Esophagus (tissue), 2 donors: ENCODE measurements around the gene KPTN. TPM values are rescaled to one million over a fixed set of nuclear protein-coding genes. Genes with fewer than 3 reads are reported as not detected.

ENCODE experiments used
- H3K27ac ChIP-seq, 2 donors: one replicate each; pipeline ENCODE4 v1.5.1; 2013; ENCODE audit warnings: low read depth in 2 of 2, mild to moderate bottlenecking in 2 of 2, inconsistent platforms in 1 of 2, low read length in 1 of 2, moderate library complexity in 1 of 2
- H3K27me3 ChIP-seq, 2 donors: one replicate each; pipeline ENCODE4 v1.6.1; 2013; ENCODE audit warnings: low read length in 2 of 2, control low read depth in 1 of 2, mild to moderate bottlenecking in 1 of 2; ENCODE audit not compliant: insufficient read depth in 2 of 2, control insufficient read depth in 1 of 2
- H3K36me3 ChIP-seq, 2 donors: one replicate each; pipeline ENCODE4 v1.6.1; 2013; ENCODE audit warnings: low read length in 1 of 2; ENCODE audit not compliant: control insufficient read depth in 2 of 2, insufficient read depth in 2 of 2
- H3K4me1 ChIP-seq, 2 donors: one replicate each; pipeline ENCODE4 v1.6.1; 2013; ENCODE audit warnings: low read length in 1 of 2; ENCODE audit not compliant: control insufficient read depth in 2 of 2, insufficient read depth in 2 of 2
- H3K4me3 ChIP-seq, 2 donors: one replicate each; pipeline ENCODE4 v1.5.1; 2013; ENCODE audit warnings: low read length in 2 of 2, mild to moderate bottlenecking in 2 of 2, low read depth in 1 of 2, moderate library complexity in 1 of 2
- H3K9me3 ChIP-seq, 2 donors: one replicate each; pipeline ENCODE4 v1.6.1; 2013; ENCODE audit warnings: mild to moderate bottlenecking in 2 of 2, low read depth in 1 of 2, low read length in 1 of 2, moderate library complexity in 1 of 2; ENCODE audit not compliant: control insufficient read depth in 2 of 2, insufficient read depth in 1 of 2
- WGBS, 2 donors: extraction: QIAGEN DNeasy Blood & Tissue Kit; methylation state at CpG; one replicate each; pipeline ENCODE4 v1.1.7; 2013; 5-methylcytosine and 5-hydroxymethylcytosine counted together
- polyA plus RNA-seq, 2 donors: library from polyadenylated mRNA; stranded (reverse); fragments of 200-250 nt; gene quantifications; one replicate each; pipeline ENCODE4 v1.2.3, GENCODE V29; 2013
- donor health status: healthy with polysubstance abuse.
- donor health status: Bipolar disorder and iron deficiency.

KPTN gene
- polyA plus RNA-seq, 2 donors, result 10.8 to 17.2 TPM

DNA sequence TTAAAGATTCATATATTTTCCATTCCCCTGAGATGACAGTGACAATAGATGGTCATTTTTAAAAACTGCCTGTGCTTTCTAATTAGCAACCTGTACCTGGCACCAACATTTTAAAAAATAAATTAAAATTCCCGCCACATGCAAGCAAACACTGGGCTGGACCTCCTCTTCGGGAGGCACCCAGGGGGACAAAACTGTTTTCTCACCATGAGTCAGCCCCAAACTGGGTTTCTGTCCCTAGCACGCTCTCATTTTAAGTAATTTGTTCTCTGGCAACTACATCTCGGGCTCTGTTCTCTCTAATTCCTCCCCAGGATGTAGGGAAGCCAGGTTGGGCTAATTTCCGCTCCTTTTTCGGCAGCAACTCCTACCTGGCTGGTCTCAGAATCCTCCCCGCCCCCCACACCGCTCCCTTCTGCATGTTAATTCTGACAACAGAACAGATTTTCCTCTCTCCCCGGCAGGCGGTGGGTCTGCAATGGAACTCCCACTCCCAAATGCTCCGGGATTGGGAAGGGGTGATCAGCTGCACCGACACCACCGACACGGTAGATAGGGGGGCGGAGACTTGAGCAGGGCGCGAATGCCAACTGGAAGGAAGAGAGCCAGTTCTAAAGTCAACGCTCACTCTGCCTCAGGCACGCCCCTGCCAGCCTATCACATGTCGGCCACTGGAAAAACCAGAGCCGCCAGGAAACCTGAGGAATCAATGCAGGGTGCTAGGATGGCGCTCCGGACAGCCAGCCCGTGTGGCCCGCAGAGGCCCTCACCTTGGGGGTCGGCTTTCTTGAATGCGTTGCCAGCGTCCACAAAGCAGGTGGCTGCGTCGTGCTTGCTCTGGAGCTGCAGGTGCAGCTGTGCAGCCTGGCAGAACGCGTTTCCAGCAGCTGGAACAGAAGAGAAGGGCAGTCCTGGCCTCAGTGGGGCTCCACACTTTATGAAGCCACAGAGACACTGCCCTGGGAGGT lies 16.1 kb upstream of the KPTN start:
- H3K4me3 ChIP-seq, result no peak overlapping the region
- 63 to 75% methylated on average over 32 of the region's 32 CpGs for WGBS, 2 donors
- peaks cover 0 to 7% of the 10 kb centered on the region in 2 donors for H3K4me1 ChIP-seq
- peak overlapping the region in 1 of 2 donors; percentile 3 for H3K27ac ChIP-seq
- H3K9me3 ChIP-seq, result no peaks in the 10 kb centered on the region
- peaks cover 24 to 58% of the 10 kb centered on the region in 2 donors for H3K36me3 ChIP-seq
- H3K27me3 ChIP-seq, result no peaks in the 10 kb centered on the region

DNA sequence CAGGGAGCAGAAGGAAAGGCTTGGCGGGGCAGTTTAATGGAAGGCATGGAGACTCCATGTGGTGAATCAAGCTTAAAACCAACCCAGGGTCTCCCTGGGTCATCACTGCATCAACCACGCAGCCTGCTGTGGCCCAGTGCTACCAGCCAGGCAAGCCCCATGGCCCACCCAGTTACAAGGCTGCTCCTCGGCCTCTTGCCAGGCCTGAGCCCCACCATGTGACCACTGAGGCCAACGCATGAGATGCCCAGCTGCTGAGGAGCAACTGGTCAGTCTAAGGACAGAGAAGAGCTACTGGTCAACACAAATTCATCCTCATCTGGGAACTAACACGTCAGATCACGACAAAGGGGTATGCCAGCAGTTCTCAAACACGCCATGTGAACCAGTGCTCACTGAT lies 15.4 kb upstream of the KPTN start:
- no peaks in the 10 kb centered on the region for H3K9me3 ChIP-seq
- peaks cover 24 to 57% of the 10 kb centered on the region in 2 donors for H3K36me3 ChIP-seq
- H3K4me1 ChIP-seq, result peaks cover 0 to 7% of the 10 kb centered on the region in 2 donors
- 92 to 93% methylated on average over 7 of the region's 7 CpGs for WGBS, 2 donors
- no peaks in the 10 kb centered on the region for H3K27me3 ChIP-seq
- no peak overlapping the region for H3K27ac ChIP-seq
- no peak overlapping the region for H3K4me3 ChIP-seq

DNA sequence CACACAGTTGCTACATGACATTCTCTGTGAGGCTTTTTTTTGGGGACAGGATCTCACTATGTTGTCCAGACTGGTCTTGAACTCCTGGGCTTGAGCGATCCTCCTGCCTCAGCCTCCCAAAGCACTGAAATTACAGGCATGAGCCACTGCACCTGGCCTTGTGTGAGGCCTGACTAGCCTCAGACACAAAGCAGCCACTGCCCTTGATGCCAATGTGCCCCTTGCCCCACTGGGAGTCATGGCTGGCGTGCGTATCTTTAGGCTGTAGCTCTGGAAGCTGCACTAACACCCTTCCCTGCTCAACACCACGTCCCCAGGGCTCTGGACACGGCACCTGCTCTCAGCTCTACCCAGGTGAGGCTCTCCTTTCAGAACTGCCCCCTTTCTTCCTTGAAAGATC lies 14.5 kb upstream of the KPTN start:
- peaks cover 24 to 57% of the 10 kb centered on the region in 2 donors for H3K36me3 ChIP-seq
- no peak overlapping the region for H3K27ac ChIP-seq
- 92 to 93% methylated on average over 5 of the region's 5 CpGs for WGBS, 2 donors
- H3K27me3 ChIP-seq, result no peaks in the 10 kb centered on the region
- H3K9me3 ChIP-seq, result no peaks in the 10 kb centered on the region
- H3K4me3 ChIP-seq, result no peak overlapping the region
- peaks cover 0 to 7% of the 10 kb centered on the region in 2 donors for H3K4me1 ChIP-seq

DNA sequence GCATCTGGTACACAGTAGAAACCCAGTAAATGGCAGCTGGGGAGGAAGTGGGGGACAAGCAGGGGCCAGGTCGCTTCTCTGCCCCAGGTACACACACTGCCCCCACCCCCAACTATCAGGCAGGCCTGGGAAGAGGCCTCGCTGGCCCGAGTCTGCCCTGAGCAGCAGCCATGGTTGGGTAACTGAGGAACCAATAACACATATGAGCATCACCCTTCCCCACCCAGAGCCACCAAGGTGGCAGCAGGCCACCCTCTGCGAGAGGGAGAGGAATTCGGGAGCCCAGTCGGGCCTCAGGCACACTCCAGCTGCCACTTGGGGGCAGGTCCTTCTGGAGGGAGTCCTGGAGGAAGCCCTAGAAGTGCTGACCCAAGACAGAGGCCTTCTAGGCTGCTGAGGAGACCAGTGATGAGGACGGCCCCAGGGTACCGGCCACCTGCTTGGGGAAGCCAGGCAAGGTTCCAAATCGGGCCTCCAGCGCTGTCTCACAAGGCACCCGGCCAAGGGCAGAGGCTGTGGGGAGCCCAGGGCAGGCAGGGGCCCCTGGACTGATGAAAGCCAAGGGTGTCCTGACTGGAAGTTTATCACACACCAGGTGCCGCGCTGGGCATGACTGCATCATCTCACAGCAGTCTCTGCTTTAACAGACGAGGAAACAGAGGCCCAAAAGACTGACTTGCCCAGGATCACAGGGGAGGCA lies 14.0 kb upstream of the KPTN start:
- Histone ChIP-seq H3K36me3 (peaks cover 24 to 55% of the 10 kb centered on the region in 2 donors), H3K4me1 (peaks cover 0 to 7% of the 10 kb centered on the region in 2 donors), H3K4me3 (no peak overlapping the region), H3K9me3 (no peaks in the 10 kb centered on the region), H3K27ac (no peak overlapping the region), H3K27me3 (no peaks in the 10 kb centered on the region)
- WGBS, 2 donors, result 74 to 81% methylated on average over 14 of the region's 14 CpGs

- H3K36me3 ChIP-seq, result peaks cover 24 to 61% of the 10 kb centered on the region in 2 donors
- no peak overlapping the region for H3K4me3 ChIP-seq
- no peaks in the 10 kb centered on the region for H3K9me3 ChIP-seq
- WGBS, 2 donors, result 77 to 84% methylated on average over 22 to 23 of the region's 23 CpGs
- no peaks in the 10 kb centered on the region for H3K27me3 ChIP-seq
- H3K4me1 ChIP-seq, result peaks cover 0 to 7% of the 10 kb centered on the region in 2 donors
- no peak overlapping the region for H3K27ac ChIP-seq
These were observed 13.2 kb upstream of the KPTN start for GRCh38 chr19:47497050-47497766.

- peaks cover 0 to 6% of the 10 kb centered on the region in 2 donors for H3K4me1 ChIP-seq
- H3K27ac ChIP-seq, result no peak overlapping the region
- H3K9me3 ChIP-seq, result no peaks in the 10 kb centered on the region
- H3K4me3 ChIP-seq, result no peak overlapping the region
- peaks cover 17 to 66% of the 10 kb centered on the region in 2 donors for H3K36me3 ChIP-seq
- H3K27me3 ChIP-seq, result no peaks in the 10 kb centered on the region
- 75 to 81% methylated on average over 17 of the region's 17 CpGs for WGBS, 2 donors
These were observed 11.7 kb upstream of the KPTN start for GRCh38 chr19:47495478-47496372.

DNA sequence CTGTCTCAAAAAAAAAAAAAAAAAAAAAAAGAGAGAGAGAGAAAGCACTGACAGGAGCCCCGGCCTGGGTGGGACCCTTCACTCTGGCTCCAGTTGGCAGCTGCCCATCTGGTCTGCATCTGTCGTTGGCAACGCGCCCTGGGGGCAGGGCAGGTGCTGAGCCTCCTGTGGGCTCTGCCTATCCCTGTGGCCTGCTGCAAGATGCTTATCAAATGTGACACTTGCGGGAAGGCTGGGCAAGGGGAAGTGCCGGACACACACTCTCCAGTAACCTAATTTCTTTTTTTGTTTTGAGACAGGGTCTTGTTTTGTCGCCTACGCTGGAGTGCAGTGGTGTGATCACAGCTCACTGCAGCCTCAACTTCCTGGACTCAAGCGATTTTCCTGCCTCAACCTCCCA lies 10.7 kb upstream of the KPTN start:
- H3K27ac ChIP-seq, result no peak overlapping the region
- H3K36me3 ChIP-seq, result peaks cover 18 to 64% of the 10 kb centered on the region in 2 donors
- no peaks in the 10 kb centered on the region for H3K9me3 ChIP-seq
- no peak overlapping the region for H3K4me3 ChIP-seq
- H3K27me3 ChIP-seq, result no peaks in the 10 kb centered on the region
- peaks cover 0 to 3% of the 10 kb centered on the region in 2 donors for H3K4me1 ChIP-seq
- 63% methylated on average over 9 of the region's 9 CpGs for WGBS, 2 donors

DNA sequence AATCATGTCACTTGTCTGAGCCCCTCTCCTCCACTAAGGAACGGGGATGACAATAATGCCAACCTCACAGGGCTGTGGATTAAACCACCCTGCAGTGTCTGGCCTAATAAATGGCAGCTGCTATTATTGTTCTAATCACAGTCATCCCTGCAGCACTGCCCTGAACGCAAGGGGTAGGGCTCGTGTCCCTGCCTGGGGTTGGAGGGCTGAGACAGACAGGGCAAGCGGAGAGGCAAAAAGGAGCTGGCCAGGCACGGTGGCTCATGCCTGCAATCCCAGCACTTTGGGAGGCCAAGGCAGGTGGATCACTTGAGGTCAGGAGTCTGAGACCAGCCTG lies 10.2 kb upstream of the KPTN start:
- Histone ChIP-seq H3K36me3 (peaks cover 22 to 64% of the 10 kb centered on the region in 2 donors), H3K27ac (no peak overlapping the region), H3K27me3 (no peaks in the 10 kb centered on the region), H3K4me3 (no peak overlapping the region), H3K9me3 (no peaks in the 10 kb centered on the region), H3K4me1 (peaks cover 0 to 3% of the 10 kb centered on the region in 2 donors)
- 83 to 87% methylated on average over 5 of the region's 5 CpGs for WGBS, 2 donors
